IPS-NIHi11 (cell line): Measurements from ENCODE around the gene SEC61G.
A peak's percentile ranks its signal among the peaks of the same experiment; 100 is the strongest.

ENCODE experiments used
- DNase-seq: peaks from one replicate; pipeline ENCODE4 v3.0.0; 2012; ENCODE audit warnings: mixed read lengths, low spot score

SEC61G gene

GRCh38 chr7:54758702-54759592 is at the start of gene SEC61G:
SEC61G (minus strand) TSS chr7:54759211; CDS start chr7:54757588, 1,623 bp downstream.
- DNase-seq = peak; percentile 94

- no peak for DNase-seq
These were observed 43.8 kb upstream of the SEC61G start for GRCh38 chr7:54802841-54803240.

GRCh38 chr7:54802114-54802513 is 43.1 kb upstream of the SEC61G start:
- no peak for DNase-seq

- no peak for DNase-seq
These were observed 40.8 kb upstream of the SEC61G start for GRCh38 chr7:54799792-54800191.

GRCh38 chr7:54798530-54798929 is 39.5 kb upstream of the SEC61G start:
- no peak for DNase-seq

- DNase-seq = no peak
These were observed 37.8 kb upstream of the SEC61G start for GRCh38 chr7:54796853-54797252.

- DNase-seq = no peak
These were observed 37.1 kb upstream of the SEC61G start for GRCh38 chr7:54796150-54796549.

GRCh38 chr7:54792383-54792782 is 33.4 kb upstream of the SEC61G start:
- DNase-seq = no peak

- DNase-seq = peak; percentile 79
These were observed 29.7 kb upstream of the SEC61G start for GRCh38 chr7:54788664-54789063.

- peak; percentile 25 for DNase-seq
These were observed 26.2 kb upstream of the SEC61G start for GRCh38 chr7:54785261-54785660.

GRCh38 chr7:54783952-54784351 is 24.9 kb upstream of the SEC61G start:
- no peak for DNase-seq

- DNase-seq = no peak
These were observed 23.8 kb upstream of the SEC61G start for GRCh38 chr7:54782829-54783228.

GRCh38 chr7:54782314-54782713 is 23.3 kb upstream of the SEC61G start:
- no peak for DNase-seq

- DNase-seq = no peak
These were observed 22.3 kb upstream of the SEC61G start for GRCh38 chr7:54781134-54781920.

- DNase-seq = no peak
These were observed 21.5 kb upstream of the SEC61G start for GRCh38 chr7:54780490-54780889.

GRCh38 chr7:54778696-54779540 is 19.9 kb upstream of the SEC61G start:
- DNase-seq = no peak

GRCh38 chr7:54778166-54778565 is 19.2 kb upstream of the SEC61G start:
- DNase-seq = no peak

- DNase-seq = no peak
These were observed 16.1 kb upstream of the SEC61G start for GRCh38 chr7:54774785-54775740.

GRCh38 chr7:54773472-54774399 is 14.7 kb upstream of the SEC61G start:
- DNase-seq = peak; percentile 78

GRCh38 chr7:54769203-54769602 is 10.2 kb upstream of the SEC61G start:
- no peak for DNase-seq
